Cortex of kidney (tissue), 1 donor: ENCODE data around the gene ABHD1.
"Not testable (repeated sequence)": the region's sequence is repeated elsewhere in the genome, so short reads cannot be mapped to it uniquely, and the experiment has no call there.

Source experiments
- DNase-seq: peaks from one replicate; lab custom pipeline; 2025; lab: John Stamatoyannopoulos, UW

Gene ABHD1

GRCh38 chr2:27170581-27171337, 47.1 kb downstream of the ABHD1 start:
- no peak for DNase-seq

GRCh38 chr2:27171351-27171848, 47.8 kb downstream of the ABHD1 start:
- DNase-seq = no peak

- DNase-seq = no peak
Measured at GRCh38 chr2:27174638-27175037, 51.0 kb downstream of the ABHD1 start.

GRCh38 chr2:27175330-27175729, 51.7 kb downstream of the ABHD1 start:
- no peak for DNase-seq

- not testable (repeated sequence) for DNase-seq
Measured at GRCh38 chr2:27175781-27176180, 52.2 kb downstream of the ABHD1 start.

- no peak for DNase-seq
Measured at GRCh38 chr2:27177441-27178351, 54.1 kb downstream of the ABHD1 start.

- no peak for DNase-seq
Measured at GRCh38 chr2:27178469-27178868, 54.9 kb downstream of the ABHD1 start.

- no peak for DNase-seq
Measured at GRCh38 chr2:27179344-27180000, 55.9 kb downstream of the ABHD1 start.
